ENCODE data around the gene KCNJ1.

- TF ChIP-seq, protein P1, sequence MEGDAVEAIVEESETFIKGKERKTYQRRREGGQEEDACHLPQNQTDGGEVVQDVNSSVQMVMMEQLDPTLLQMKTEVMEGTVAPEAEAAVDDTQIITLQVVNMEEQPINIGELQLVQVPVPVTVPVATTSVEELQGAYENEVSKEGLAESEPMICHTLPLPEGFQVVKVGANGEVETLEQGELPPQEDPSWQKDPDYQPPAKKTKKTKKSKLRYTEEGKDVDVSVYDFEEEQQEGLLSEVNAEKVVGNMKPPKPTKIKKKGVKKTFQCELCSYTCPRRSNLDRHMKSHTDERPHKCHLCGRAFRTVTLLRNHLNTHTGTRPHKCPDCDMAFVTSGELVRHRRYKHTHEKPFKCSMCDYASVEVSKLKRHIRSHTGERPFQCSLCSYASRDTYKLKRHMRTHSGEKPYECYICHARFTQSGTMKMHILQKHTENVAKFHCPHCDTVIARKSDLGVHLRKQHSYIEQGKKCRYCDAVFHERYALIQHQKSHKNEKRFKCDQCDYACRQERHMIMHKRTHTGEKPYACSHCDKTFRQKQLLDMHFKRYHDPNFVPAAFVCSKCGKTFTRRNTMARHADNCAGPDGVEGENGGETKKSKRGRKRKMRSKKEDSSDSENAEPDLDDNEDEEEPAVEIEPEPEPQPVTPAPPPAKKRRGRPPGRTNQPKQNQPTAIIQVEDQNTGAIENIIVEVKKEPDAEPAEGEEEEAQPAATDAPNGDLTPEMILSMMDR (IDR thresholded peaks at IDR 0.05), result no peak
- no peak for TF ChIP-seq POLR2A (IDR thresholded peaks at IDR 0.05)
Measured at GRCh38 chr11:128882451-128882850, 15.4 kb upstream of the KCNJ1 start.

Data from lower leg skin (tissue), 3 donors.